Left lung (tissue), 10 donors: ENCODE results near the gene TMEM147. TPM values are rescaled to one million over a fixed set of nuclear protein-coding genes. Genes with fewer than 3 reads are reported as not detected.
A peak's percentile ranks its signal among the peaks of the same experiment; 100 is the strongest.

Experiments
- ATAC-seq: fragments of 200-7000 bp; cut with Tn5 transposase; one replicate; pipeline ENCODE4 v1.9.1; 2020; ENCODE audit warnings: moderate library complexity
- DNase-seq, 4 donors: peaks; one replicate each; pipeline ENCODE4 v3.0.0-alpha.2; 2013 to 2020
- H3K27ac ChIP-seq, 2 donors: fragments of 200-600 bp; sonication (generic) in 1 of 2; one replicate each; pipeline versions ENCODE4 v1.5.0 to v1.8.0; 2020 to 2021
- H3K27me3 ChIP-seq, 2 donors: fragments of 200-600 bp; sonication (generic) in 1 of 2; one replicate each; pipeline versions ENCODE4 v1.5.0 to v1.8.0; 2020 to 2021
- H3K36me3 ChIP-seq, 2 donors: fragments of 200-600 bp; sonication (generic) in 1 of 2; one replicate each; pipeline versions ENCODE4 v1.5.0 to v1.8.0; 2020 to 2021
- H3K4me1 ChIP-seq, 2 donors: fragments of 200-600 bp; one replicate each; pipeline ENCODE4 v1.8.0; 2021
- H3K4me3 ChIP-seq, 2 donors: fragments of 200-600 bp; sonication (generic) in 1 of 2; one replicate each; pipeline versions ENCODE4 v1.5.0 to v1.8.0; 2020 to 2021; ENCODE audit warnings: mild to moderate bottlenecking in 1 of 2
- H3K9me3 ChIP-seq, 2 donors: fragments of 200-600 bp; sonication (generic) in 1 of 2; one replicate each; pipeline versions ENCODE4 v1.5.0 to v1.8.0; 2020 to 2021
- CTCF ChIP-seq, 2 donors: fragments of 200-600 bp; sonication (generic) in 1 of 2; IDR thresholded peaks; one replicate each; pipeline versions ENCODE4 v1.5.0 to v1.8.0; 2021; ENCODE audit warnings: antibody characterized with exemption in 2 of 2
- intact Hi-C, 2 donors: fragments of 100-400 bp; cut with DNase I; formaldehyde crosslinking; loops; one replicate each; pipeline versions ENCODE4 v1.11.2 to v1.14.2; 2022
- polyA plus RNA-seq, 6 donors: library from polyadenylated mRNA; unstranded; fragments of 120-200 nt; gene quantifications; one replicate each; pipeline ENCODE4 v1.2.1, GENCODE V29; 2013; ENCODE audit not compliant: insufficient read length in 6 of 6
- total RNA-seq, 2 donors: library from RNA; stranded (reverse); fragmentation: NEBNext Ultra II Directional; extraction: Animal tissue kit (Norgen Biotek cat#: 25700); gene quantifications; one replicate each; pipeline ENCODE4 v1.2.1, GENCODE V29; 2021
- donor health status: DM: no; HTN: yes; CAD: no.
- donor health status: DM: no; HTN: no; CAD: no.

The TMEM147 gene
- total and polyA plus RNA-seq, 8 donors, result 52.7 to 112 (median 59.0) TPM

- intact Hi-C loops, result no loop called here
- Histone ChIP-seq H3K27me3 (peaks cover 0 to 14% of the 10 kb centered on the region in 2 donors), H3K4me1 (peaks cover 0 to 9% of the 10 kb centered on the region in 2 donors), H3K4me3 (no peak overlapping the region), H3K9me3 (no peaks in the 10 kb centered on the region), H3K36me3 (no peaks in the 10 kb centered on the region), H3K27ac (no peak overlapping the region)
- DNase-seq, result no peak
- no peak for TF ChIP-seq CTCF (IDR thresholded peaks at IDR 0.05)
- ATAC-seq, result no peak
Measured at GRCh38 chr19:35539850-35540249, 5.6 kb upstream of the TMEM147 start.

GRCh38 chr19:35540356-35540927, 5.0 kb upstream of the TMEM147 start:
- Histone ChIP-seq H3K4me3 (no peak overlapping the region), H3K4me1 (peaks cover 0 to 12% of the 10 kb centered on the region in 2 donors), H3K9me3 (no peaks in the 10 kb centered on the region), H3K27ac (no peak overlapping the region), H3K36me3 (no peaks in the 10 kb centered on the region), H3K27me3 (peaks cover 0 to 10% of the 10 kb centered on the region in 2 donors)
- no peak for ATAC-seq
- DNase-seq, result no peak
- no peak for TF ChIP-seq CTCF (IDR thresholded peaks at IDR 0.05)
- intact Hi-C loops, result no loop called here

- TF ChIP-seq CTCF (IDR thresholded peaks at IDR 0.05), result no peak
- no peaks in the 10 kb centered on the region for H3K36me3 ChIP-seq
- H3K4me3 ChIP-seq, result no peak overlapping the region
- DNase-seq (no peak), ATAC-seq (no peak)
- H3K27ac ChIP-seq, result no peak overlapping the region
- H3K4me1 ChIP-seq, result peaks cover 9 to 23% of the 10 kb centered on the region in 2 donors
- no peaks in the 10 kb centered on the region for H3K27me3 ChIP-seq
- H3K9me3 ChIP-seq, result no peaks in the 10 kb centered on the region
- intact Hi-C loops, result no loop called here
Measured at GRCh38 chr19:35542209-35542608, 3.2 kb upstream of the TMEM147 start.

GRCh38 chr19:35543280-35544109, 1.9 kb upstream of the TMEM147 start:
- peaks cover 9 to 23% of the 10 kb centered on the region in 2 donors for H3K4me1 ChIP-seq
- intact Hi-C loops, result no loop called here
- peaks cover 0 to 7% of the 10 kb centered on the region in 2 donors for H3K36me3 ChIP-seq
- no peaks in the 10 kb centered on the region for H3K27me3 ChIP-seq
- no peak for TF ChIP-seq CTCF (IDR thresholded peaks at IDR 0.05)
- no peak overlapping the region for H3K4me3 ChIP-seq
- no peaks in the 10 kb centered on the region for H3K9me3 ChIP-seq
- DNase-seq (no peak), ATAC-seq (no peak)
- no peak overlapping the region for H3K27ac ChIP-seq

- ATAC-seq, result no peak
- H3K4me1 ChIP-seq, result peaks cover 9 to 23% of the 10 kb centered on the region in 2 donors
- H3K27ac ChIP-seq, result peak overlapping the region in 1 of 2 donors; percentile 82
- no peaks in the 10 kb centered on the region for H3K9me3 ChIP-seq
- intact Hi-C loops, result no loop called here
- peak overlapping the region; percentile 75 to 95 for H3K4me3 ChIP-seq
- TF ChIP-seq CTCF (IDR thresholded peaks at IDR 0.05), result no peak
- peaks cover 0 to 7% of the 10 kb centered on the region in 2 donors for H3K36me3 ChIP-seq
- no peaks in the 10 kb centered on the region for H3K27me3 ChIP-seq
- no peak for DNase-seq
Measured at GRCh38 chr19:35544110-35544802, 1.2 kb upstream of the TMEM147 start.
